Effector CD4-positive, alpha-beta T cell (primary cell): ENCODE data around the gene TNFAIP8L3. TPM values are rescaled to one million over a fixed set of nuclear protein-coding genes. Genes with fewer than 3 reads are reported as not detected.
"Not testable (repeated sequence)": the region's sequence is repeated elsewhere in the genome, so short reads cannot be mapped to it uniquely, and the experiment has no call there.

ENCODE experiments used
- DNase-seq: peaks from one replicate; pipeline ENCODE4 v3.0.0-alpha.2; 2020
- total RNA-seq: gene quantifications from one replicate; lab custom pipeline; 2026; lab: John Stamatoyannopoulos, UW

Gene TNFAIP8L3
- not detected for total RNA-seq

GRCh38 chr15:51094606-51095569, at the start of gene TNFAIP8L3:
Gene TNFAIP8L3 (minus strand): TSS chr15:51094906. CDS start chr15:51094595, 311 bp downstream.
- DNase-seq, result no peak

GRCh38 chr15:51144021-51144532, 49.4 kb upstream of the TNFAIP8L3 start:
- no peak for DNase-seq

GRCh38 chr15:51140347-51140746, 45.6 kb upstream of the TNFAIP8L3 start:
- DNase-seq, result not testable (repeated sequence)

- no peak for DNase-seq
Observed at GRCh38 chr15:51139091-51139490, 44.4 kb upstream of the TNFAIP8L3 start.

GRCh38 chr15:51137880-51138430, 43.2 kb upstream of the TNFAIP8L3 start:
- DNase-seq, result no peak

GRCh38 chr15:51137024-51137423, 42.3 kb upstream of the TNFAIP8L3 start:
- no peak for DNase-seq

- no peak for DNase-seq
Observed at GRCh38 chr15:51135276-51135675, 40.6 kb upstream of the TNFAIP8L3 start.

GRCh38 chr15:51134416-51135199, 39.9 kb upstream of the TNFAIP8L3 start:
- no peak for DNase-seq

- no peak for DNase-seq
Observed at GRCh38 chr15:51133140-51133765, 38.5 kb upstream of the TNFAIP8L3 start.

GRCh38 chr15:51132384-51133139, 37.9 kb upstream of the TNFAIP8L3 start:
- DNase-seq, result no peak

GRCh38 chr15:51131596-51132290, 37.0 kb upstream of the TNFAIP8L3 start:
- no peak for DNase-seq

- DNase-seq, result no peak
Observed at GRCh38 chr15:51130344-51130743, 35.6 kb upstream of the TNFAIP8L3 start.

- no peak for DNase-seq
Observed at GRCh38 chr15:51129535-51130188, 35.0 kb upstream of the TNFAIP8L3 start.

- DNase-seq, result no peak
Observed at GRCh38 chr15:51128701-51129100, 34.0 kb upstream of the TNFAIP8L3 start.

- DNase-seq, result no peak
Observed at GRCh38 chr15:51126842-51127241, 32.1 kb upstream of the TNFAIP8L3 start.

GRCh38 chr15:51123002-51123401, 28.3 kb upstream of the TNFAIP8L3 start:
- DNase-seq, result not testable (repeated sequence)

- no peak for DNase-seq
Observed at GRCh38 chr15:51121631-51122225, 27.0 kb upstream of the TNFAIP8L3 start.

GRCh38 chr15:51121118-51121517, 26.4 kb upstream of the TNFAIP8L3 start:
- DNase-seq, result no peak

GRCh38 chr15:51119120-51119519, 24.4 kb upstream of the TNFAIP8L3 start:
- DNase-seq, result no peak

GRCh38 chr15:51117270-51117669, 22.6 kb upstream of the TNFAIP8L3 start:
- no peak for DNase-seq
